Measurements from ENCODE around the gene POLR2L. TPM values are rescaled to one million over a fixed set of nuclear protein-coding genes. Genes with fewer than 3 reads are reported as not detected.

Gene POLR2L
- total RNA-seq, 4 donors from 2014 or later: 45.6 to 90.3 (median 64.7) TPM

DNA sequence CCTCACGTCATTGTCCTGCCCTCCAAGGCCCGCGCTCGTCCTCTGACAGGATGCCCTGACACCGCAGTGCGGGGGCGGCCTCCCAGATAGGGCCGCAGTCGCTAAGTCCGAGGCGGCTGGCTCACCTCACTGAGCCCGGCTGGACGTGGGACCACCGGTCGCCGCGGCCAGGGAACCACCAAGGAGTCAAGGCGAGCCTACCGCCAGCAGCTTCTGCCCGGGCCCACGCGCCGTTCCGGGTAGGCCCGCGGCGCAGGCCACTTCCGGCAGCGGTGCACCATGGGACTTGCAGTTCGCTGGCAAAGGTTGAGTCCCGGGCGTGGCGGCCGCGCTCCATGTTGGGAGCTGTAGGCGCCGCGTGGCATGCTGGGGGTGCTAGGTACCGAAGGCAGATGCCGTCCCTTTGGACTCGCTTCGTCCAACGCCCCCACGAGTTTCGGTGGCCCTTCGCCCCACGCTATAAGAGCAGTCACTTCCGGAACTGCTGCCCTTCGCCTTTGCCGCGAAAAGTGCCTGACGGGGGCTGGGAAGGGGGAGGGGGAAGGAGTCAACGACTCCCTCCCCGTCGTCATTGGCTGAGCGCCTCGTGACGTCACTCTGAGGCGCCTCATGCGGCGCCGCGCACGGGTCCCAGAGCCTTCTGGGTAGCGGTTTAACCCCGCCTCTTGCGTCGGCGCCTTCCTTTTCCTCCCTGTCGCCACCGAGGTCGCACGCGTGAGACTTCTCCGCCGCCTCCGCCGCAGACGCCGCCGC lies 32.9 kb downstream of the POLR2L start, which contains the start of gene RPLP2:
TSS of gene RPLP2 (plus strand) at position 681 of the 753 bp plus-strand sequence. CDS start 268 bp downstream, outside the sequence.
- intact Hi-C loops (cut with DNase I): no loop called here
- no peaks in the 10 kb centered on the region for H3K27me3 ChIP-seq
- TF ChIP-seq, protein P1, sequence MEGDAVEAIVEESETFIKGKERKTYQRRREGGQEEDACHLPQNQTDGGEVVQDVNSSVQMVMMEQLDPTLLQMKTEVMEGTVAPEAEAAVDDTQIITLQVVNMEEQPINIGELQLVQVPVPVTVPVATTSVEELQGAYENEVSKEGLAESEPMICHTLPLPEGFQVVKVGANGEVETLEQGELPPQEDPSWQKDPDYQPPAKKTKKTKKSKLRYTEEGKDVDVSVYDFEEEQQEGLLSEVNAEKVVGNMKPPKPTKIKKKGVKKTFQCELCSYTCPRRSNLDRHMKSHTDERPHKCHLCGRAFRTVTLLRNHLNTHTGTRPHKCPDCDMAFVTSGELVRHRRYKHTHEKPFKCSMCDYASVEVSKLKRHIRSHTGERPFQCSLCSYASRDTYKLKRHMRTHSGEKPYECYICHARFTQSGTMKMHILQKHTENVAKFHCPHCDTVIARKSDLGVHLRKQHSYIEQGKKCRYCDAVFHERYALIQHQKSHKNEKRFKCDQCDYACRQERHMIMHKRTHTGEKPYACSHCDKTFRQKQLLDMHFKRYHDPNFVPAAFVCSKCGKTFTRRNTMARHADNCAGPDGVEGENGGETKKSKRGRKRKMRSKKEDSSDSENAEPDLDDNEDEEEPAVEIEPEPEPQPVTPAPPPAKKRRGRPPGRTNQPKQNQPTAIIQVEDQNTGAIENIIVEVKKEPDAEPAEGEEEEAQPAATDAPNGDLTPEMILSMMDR (IDR thresholded peaks at IDR 0.05): peak in 2 of 6 experiments; percentile 13 to 14
- peak in 3 of 4 donors; percentile 85 to 90 (median 88) for TF ChIP-seq POLR2A (IDR thresholded peaks at IDR 0.05)

DNA sequence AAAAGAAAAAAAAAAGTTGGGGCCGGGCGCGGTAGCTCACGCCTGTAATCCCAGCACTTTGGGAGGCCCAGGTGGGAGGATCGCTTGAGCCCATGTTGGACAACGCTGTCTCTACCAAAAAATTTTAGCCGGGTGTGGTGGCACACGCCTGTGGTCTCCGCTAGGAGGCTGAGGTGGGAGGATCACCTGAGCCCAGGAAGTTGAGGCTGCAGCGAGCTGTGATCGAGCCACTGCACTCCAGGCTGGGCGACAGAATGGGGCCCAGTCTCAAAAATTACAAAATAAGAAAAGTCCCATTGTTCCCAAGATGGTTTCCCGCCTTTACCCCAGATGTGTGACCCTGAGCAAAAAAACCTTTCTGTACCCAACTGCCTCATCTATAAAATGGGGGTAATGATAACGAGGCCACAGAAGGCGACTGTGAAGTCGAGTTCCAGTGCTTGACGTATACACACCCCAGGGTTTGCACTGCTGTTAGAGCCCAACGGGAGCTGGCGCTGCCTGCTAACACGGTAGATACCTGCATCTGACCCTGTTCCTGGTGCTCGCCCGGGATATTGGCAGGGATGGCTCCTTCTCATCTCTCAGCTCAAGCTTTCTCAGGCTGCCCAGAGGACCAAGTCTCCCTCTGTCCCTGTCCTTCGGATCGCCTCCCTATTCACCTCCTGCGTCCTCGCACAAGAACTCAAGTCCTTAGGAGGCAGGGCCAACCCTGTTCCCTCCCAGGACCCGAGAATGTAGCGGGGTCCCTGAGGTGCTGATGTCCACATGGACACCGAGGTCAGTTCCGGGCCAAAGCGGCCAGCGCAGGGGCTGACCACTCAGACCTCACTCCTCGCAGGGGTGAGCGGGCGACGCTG lies 33.7 kb downstream of the POLR2L start:
- Histone ChIP-seq H3K36me3 (peaks cover 16 to 26% (median 23%) of the 10 kb centered on the region in 3 donors), H3K4me3 (peak overlapping the region; percentile 69 to 99 (median 83)), H3K4me1 (peaks cover 37 to 73% (median 45%) of the 10 kb centered on the region in 3 donors), H3K27ac (peak overlapping the region; percentile 98 to 99 (median 98)), H3K27me3 (no peaks in the 10 kb centered on the region), H3K9me3 (no peaks in the 10 kb centered on the region)
- 28 to 42% methylated on average over 22 to 25 of the region's 36 CpGs for WGBS, 2 donors
- intact Hi-C loops (cut with DNase I): no loop called here
- DNase-seq: no peak
- no peak for TF ChIP-seq POLR2A (IDR thresholded peaks at IDR 0.05)
- TF ChIP-seq, protein P1 (IDR thresholded peaks at IDR 0.05): peak in 1 of 6 experiments; percentile 13

More for the DNA sequence above, 32.9 kb downstream of the POLR2L start, which contains the start of gene RPLP2:
- Histone ChIP-seq H3K9me3 (no peaks in the 10 kb centered on the region), H3K4me1 (peaks cover 29 to 65% (median 37%) of the 10 kb centered on the region in 3 donors), H3K36me3 (peaks cover 18 to 33% (median 23%) of the 10 kb centered on the region in 3 donors), H3K4me3 (peak within 1 kb of the TSS; percentile 69 to 99 (median 83)), H3K27ac (peak within 1 kb of the TSS; percentile 98 to 99 (median 98))
- WGBS, 2 donors: 0% methylated on average over 1 to 12 of the region's 81 CpGs
- DNase-seq: peak; percentile 96

DNA sequence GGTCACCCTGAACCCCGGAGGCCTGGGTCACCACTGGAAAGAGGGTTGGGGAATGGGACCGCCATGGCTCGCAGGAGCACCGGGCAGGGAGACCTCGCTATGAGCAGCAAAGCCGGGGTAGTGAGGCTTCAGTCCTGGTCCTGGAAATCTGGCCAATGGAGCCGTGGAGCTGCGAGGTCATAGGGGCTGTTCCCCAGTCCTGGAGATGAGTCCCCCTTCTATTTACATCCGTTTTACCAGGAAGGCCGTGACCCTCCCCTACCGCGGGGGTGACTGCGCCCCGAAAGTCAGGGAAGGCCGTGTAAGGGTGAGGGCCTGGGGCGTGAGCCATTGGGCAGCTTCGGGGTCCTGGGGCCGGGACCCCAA lies 37.7 kb downstream of the POLR2L start:
- no peak for TF ChIP-seq POLR2A (IDR thresholded peaks at IDR 0.05)
- TF ChIP-seq, protein P1 (IDR thresholded peaks at IDR 0.05): no peak
- WGBS, 2 donors: 0% methylated on average over 2 to 9 of the region's 18 CpGs
- no peaks in the 10 kb centered on the region for H3K9me3 ChIP-seq

DNA sequence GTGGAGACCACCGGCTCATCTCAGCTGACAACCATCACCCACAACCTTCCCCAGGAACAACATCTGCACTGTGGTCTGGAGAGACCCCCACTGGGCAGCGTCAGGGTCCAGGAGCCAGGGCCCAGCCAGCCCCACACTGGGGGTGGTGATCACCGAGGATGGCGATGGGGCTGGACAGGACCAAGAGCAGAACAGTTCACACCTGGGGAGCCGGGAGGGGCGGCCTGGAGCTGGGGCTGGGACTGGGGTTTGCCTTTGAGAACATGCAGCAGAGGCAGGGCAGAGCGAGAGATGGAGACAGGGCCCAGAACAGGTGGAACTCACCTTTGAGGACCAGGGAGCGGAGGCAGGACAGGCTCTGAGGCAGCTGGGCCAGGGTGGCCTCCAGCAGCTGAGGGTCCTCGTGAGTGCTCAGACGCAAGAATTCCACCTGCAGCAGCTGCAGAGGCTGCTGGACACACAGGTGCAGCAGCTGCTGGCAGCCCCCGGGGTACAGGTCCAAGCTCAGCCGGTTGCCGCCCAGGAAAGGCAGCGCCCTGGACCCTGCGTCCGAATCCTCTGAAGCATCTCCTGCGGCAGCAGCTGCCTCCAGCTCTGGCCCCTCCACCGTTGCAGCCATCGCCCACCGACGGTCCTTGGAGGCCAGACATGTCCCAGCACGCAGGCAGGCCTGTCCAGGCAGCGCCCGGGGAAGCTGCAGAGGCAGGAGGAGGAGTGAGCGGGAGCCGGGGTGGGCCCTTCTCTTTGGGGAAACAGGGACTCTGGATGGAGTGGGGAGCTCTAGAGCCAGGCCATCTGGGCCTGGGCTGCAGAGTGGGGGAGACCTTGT lies 38.3 kb downstream of the POLR2L start:
- intact Hi-C loops (cut with DNase I): no loop called here
- H3K4me1 ChIP-seq: peaks cover 22 to 57% (median 30%) of the 10 kb centered on the region in 3 donors
- no peaks in the 10 kb centered on the region for H3K27me3 ChIP-seq
- DNase-seq: no peak
- peak overlapping the region; percentile 55 to 87 (median 68) for H3K4me3 ChIP-seq
- H3K27ac ChIP-seq: peak overlapping the region in 3 of 4 donors; percentile 83 to 93 (median 91)
- 53 to 80% methylated on average over 3 to 9 of the region's 26 CpGs for WGBS, 2 donors
- H3K36me3 ChIP-seq: peaks cover 0 to 45% (median 11%) of the 10 kb centered on the region in 3 donors
- TF ChIP-seq, protein P1 (IDR thresholded peaks at IDR 0.05): no peak
- TF ChIP-seq POLR2A (IDR thresholded peaks at IDR 0.05): no peak
- H3K9me3 ChIP-seq: no peaks in the 10 kb centered on the region

More for the DNA sequence above, 37.7 kb downstream of the POLR2L start:
- Histone ChIP-seq H3K36me3 (peaks cover 0 to 40% (median 11%) of the 10 kb centered on the region in 3 donors), H3K4me1 (peaks cover 22 to 58% (median 30%) of the 10 kb centered on the region in 3 donors), H3K27ac (peak overlapping the region; percentile 83 to 98 (median 92)), H3K27me3 (no peaks in the 10 kb centered on the region), H3K4me3 (peak overlapping the region; percentile 55 to 87 (median 68))
- DNase-seq: no peak
- intact Hi-C loops (cut with DNase I): no loop called here
